ENCODE measurements around the gene GOSR2.
"Not testable (repeated sequence)": the region's sequence is repeated elsewhere in the genome, so short reads cannot be mapped to it uniquely, and the experiment has no call there.

Gene GOSR2

GRCh38 chr17:46915596-46915995 is 7.4 kb upstream of the GOSR2 start:
- Histone ChIP-seq H3K4me1 (ENCODE audit: control insufficient read depth, insufficient read depth, low read length) (peaks cover 3% of the 10 kb centered on the region; the same call in 1 of the 2 replicates), H3K9me3 (ENCODE audit: control insufficient read depth, insufficient read depth, low read depth, low read length) (0 out of 2 replicates have a peak, but pooled peaks cover 4% of the 10 kb centered on the region), H3K9ac (ENCODE audit: low read length) (no peak overlapping the region), H3K27ac (ENCODE audit: low read depth, low read length) (no peak overlapping the region), H3K36me3 (ENCODE audit: control insufficient read depth, insufficient read depth, low read length) (no peaks in the 10 kb centered on the region), H3K4me3 (ENCODE audit: low read depth, low read length) (no peak overlapping the region), H3K27me3 (ENCODE audit: control insufficient read depth, insufficient read depth, low read length) (no peaks in the 10 kb centered on the region)

- H3K4me1 ChIP-seq (ENCODE audit: control insufficient read depth, insufficient read depth, low read length) = peaks cover 3% of the 10 kb centered on the region; the same call in 1 of the 2 replicates
- no peak overlapping the region for H3K4me3 ChIP-seq (ENCODE audit: low read depth, low read length)
- no peak overlapping the region for H3K9ac ChIP-seq (ENCODE audit: low read length)
- no peak overlapping the region for H3K27ac ChIP-seq (ENCODE audit: low read depth, low read length)
- 0 out of 2 replicates have a peak, but pooled peaks cover 4% of the 10 kb centered on the region for H3K9me3 ChIP-seq (ENCODE audit: control insufficient read depth, insufficient read depth, low read depth, low read length)
- H3K27me3 ChIP-seq (ENCODE audit: control insufficient read depth, insufficient read depth, low read length) = no peaks in the 10 kb centered on the region
- H3K36me3 ChIP-seq (ENCODE audit: control insufficient read depth, insufficient read depth, low read length) = no peaks in the 10 kb centered on the region
Measured at GRCh38 chr17:46916211-46916610, 6.7 kb upstream of the GOSR2 start.

DNA sequence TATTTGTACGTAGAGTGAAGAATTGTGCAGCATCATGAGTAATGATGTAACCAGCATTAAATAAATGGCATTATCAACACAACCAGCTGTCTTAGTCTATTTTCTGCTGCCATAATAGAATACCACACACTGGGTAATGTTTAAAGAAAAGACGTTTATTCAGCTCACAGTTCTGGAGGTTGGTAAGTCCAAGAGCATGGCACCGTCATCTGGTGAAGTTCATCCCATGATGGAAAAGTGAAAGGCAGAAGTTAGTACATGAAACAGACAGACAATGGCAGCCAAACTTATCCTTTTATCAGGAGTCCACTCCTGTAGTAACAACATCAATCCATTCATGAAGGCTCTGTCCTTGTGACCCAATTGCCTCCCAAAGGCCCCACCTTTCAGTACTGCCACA is 6.3 kb upstream of the GOSR2 start:
- H3K27me3 ChIP-seq (ENCODE audit: control insufficient read depth, insufficient read depth, low read length) = no peaks in the 10 kb centered on the region
- 0 out of 2 replicates have a peak, but pooled peaks cover 4% of the 10 kb centered on the region for H3K9me3 ChIP-seq (ENCODE audit: control insufficient read depth, insufficient read depth, low read depth, low read length)
- H3K9ac ChIP-seq (ENCODE audit: low read length) = no peak overlapping the region
- no peaks in the 10 kb centered on the region for H3K36me3 ChIP-seq (ENCODE audit: control insufficient read depth, insufficient read depth, low read length)
- H3K4me1 ChIP-seq (ENCODE audit: control insufficient read depth, insufficient read depth, low read length) = peaks cover 3% of the 10 kb centered on the region; the same call in 1 of the 2 replicates
- H3K27ac ChIP-seq (ENCODE audit: low read depth, low read length) = no peak overlapping the region
- H3K4me3 ChIP-seq (ENCODE audit: low read depth, low read length) = no peak overlapping the region

DNA sequence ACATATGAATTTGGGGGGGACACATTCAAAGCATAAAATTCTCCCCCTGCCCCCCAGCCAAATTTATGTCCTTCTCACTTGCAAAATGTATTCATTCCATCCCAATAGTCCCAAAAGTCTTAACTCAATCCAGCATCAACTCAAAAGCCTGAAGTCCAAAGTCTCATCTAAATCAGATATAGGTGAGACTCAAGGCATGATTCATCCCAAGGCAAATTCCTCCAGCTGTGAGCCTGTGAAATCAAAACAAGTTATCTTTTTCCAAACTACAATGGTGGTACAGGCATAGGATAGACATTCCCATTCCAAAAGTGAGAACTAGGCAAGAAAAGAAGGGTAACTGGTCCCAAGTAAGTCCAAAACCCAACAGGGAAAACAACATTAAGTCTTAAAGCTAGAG is 5.9 kb upstream of the GOSR2 start:
- Histone ChIP-seq H3K36me3 (ENCODE audit: control insufficient read depth, insufficient read depth, low read length) (no peaks in the 10 kb centered on the region), H3K9ac (ENCODE audit: low read length) (no peak overlapping the region), H3K4me3 (ENCODE audit: low read depth, low read length) (no peak overlapping the region), H3K27ac (ENCODE audit: low read depth, low read length) (no peak overlapping the region), H3K9me3 (ENCODE audit: control insufficient read depth, insufficient read depth, low read depth, low read length) (0 out of 2 replicates have a peak, but pooled peaks cover 4% of the 10 kb centered on the region), H3K27me3 (ENCODE audit: control insufficient read depth, insufficient read depth, low read length) (no peaks in the 10 kb centered on the region), H3K4me1 (ENCODE audit: control insufficient read depth, insufficient read depth, low read length) (peaks cover under 1% of the 10 kb centered on the region; the same call in 1 of the 2 replicates)

GRCh38 chr17:46917516-46917915 is 5.4 kb upstream of the GOSR2 start:
- H3K27me3 ChIP-seq (ENCODE audit: control insufficient read depth, insufficient read depth, low read length) = no peaks in the 10 kb centered on the region
- 0 out of 2 replicates have a peak, but pooled peaks cover 4% of the 10 kb centered on the region for H3K9me3 ChIP-seq (ENCODE audit: control insufficient read depth, insufficient read depth, low read depth, low read length)
- H3K4me3 ChIP-seq (ENCODE audit: low read depth, low read length) = no peak overlapping the region
- H3K36me3 ChIP-seq (ENCODE audit: control insufficient read depth, insufficient read depth, low read length) = no peaks in the 10 kb centered on the region
- H3K9ac ChIP-seq (ENCODE audit: low read length) = no peak overlapping the region
- no peak overlapping the region for H3K27ac ChIP-seq (ENCODE audit: low read depth, low read length)
- no peaks in the 10 kb centered on the region for H3K4me1 ChIP-seq (ENCODE audit: control insufficient read depth, insufficient read depth, low read length)

DNA sequence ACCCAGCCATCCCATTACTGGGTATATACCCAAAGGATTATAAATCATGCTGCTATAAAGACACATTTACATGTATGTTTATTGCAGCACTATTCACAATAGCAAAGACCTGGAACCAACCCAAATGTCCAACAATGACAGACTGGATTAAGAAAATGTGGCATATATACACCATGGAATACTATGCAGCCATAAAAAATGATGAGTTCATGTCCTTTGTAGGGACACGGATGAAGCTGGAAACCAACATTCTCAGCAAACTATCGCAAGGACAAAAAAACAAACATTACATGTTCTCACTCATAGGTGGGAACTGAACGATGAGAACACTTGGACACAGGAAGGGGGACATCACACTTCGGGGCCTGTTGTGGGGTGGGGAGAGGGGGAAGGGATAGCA is 998 bp upstream of the GOSR2 start:
- not testable (repeated sequence) for H3K9ac ChIP-seq (ENCODE audit: low read length); H3K4me1 ChIP-seq (ENCODE audit: control insufficient read depth, insufficient read depth, low read length); H3K36me3 ChIP-seq (ENCODE audit: control insufficient read depth, insufficient read depth, low read length); H3K27me3 ChIP-seq (ENCODE audit: control insufficient read depth, insufficient read depth, low read length); H3K9me3 ChIP-seq (ENCODE audit: control insufficient read depth, insufficient read depth, low read depth, low read length); H3K4me3 ChIP-seq (ENCODE audit: low read depth, low read length); H3K27ac ChIP-seq (ENCODE audit: low read depth, low read length)

DNA sequence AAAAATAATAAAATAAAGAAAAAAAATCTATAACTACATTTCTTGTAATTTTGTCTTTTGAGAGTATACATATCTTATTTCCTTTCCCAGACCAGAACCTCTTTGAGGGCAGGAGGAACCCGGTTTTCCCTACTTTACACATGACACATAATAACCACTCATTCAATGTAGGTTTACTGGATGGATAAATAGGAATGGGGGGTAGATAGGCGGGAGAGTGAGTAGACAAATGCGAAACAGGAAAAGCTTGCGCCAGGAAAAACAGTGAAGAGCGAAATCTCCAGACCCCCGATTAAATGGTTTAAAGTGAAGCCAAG is 515 bp upstream of the GOSR2 start:
- H3K9me3 ChIP-seq (ENCODE audit: control insufficient read depth, insufficient read depth, low read depth, low read length) = no peaks in the 10 kb centered on the region
- no peaks in the 10 kb centered on the region for H3K27me3 ChIP-seq (ENCODE audit: control insufficient read depth, insufficient read depth, low read length)
- H3K27ac ChIP-seq (ENCODE audit: low read depth, low read length) = peak overlapping the region; percentile 92
- peak overlapping the region; percentile 95 for H3K9ac ChIP-seq (ENCODE audit: low read length)
- peak overlapping the region; percentile 94 for H3K4me3 ChIP-seq (ENCODE audit: low read depth, low read length)
- no peaks in the 10 kb centered on the region for H3K4me1 ChIP-seq (ENCODE audit: control insufficient read depth, insufficient read depth, low read length)
- H3K36me3 ChIP-seq (ENCODE audit: control insufficient read depth, insufficient read depth, low read length) = no peaks in the 10 kb centered on the region

- Histone ChIP-seq H3K4me3 (ENCODE audit: low read depth, low read length) (no peak overlapping the region), H3K9me3 (ENCODE audit: control insufficient read depth, insufficient read depth, low read depth, low read length) (no peaks in the 10 kb centered on the region), H3K36me3 (ENCODE audit: control insufficient read depth, insufficient read depth, low read length) (peaks cover 14% of the 10 kb centered on the region), H3K4me1 (ENCODE audit: control insufficient read depth, insufficient read depth, low read length) (peaks cover 5% of the 10 kb centered on the region; the same call in 1 of the 2 replicates), H3K27me3 (ENCODE audit: control insufficient read depth, insufficient read depth, low read length) (no peaks in the 10 kb centered on the region), H3K9ac (ENCODE audit: low read length) (no peak overlapping the region), H3K27ac (ENCODE audit: low read depth, low read length) (no peak overlapping the region)
Measured at GRCh38 chr17:46925185-46925868, 2.4 kb downstream of the GOSR2 start.

DNA sequence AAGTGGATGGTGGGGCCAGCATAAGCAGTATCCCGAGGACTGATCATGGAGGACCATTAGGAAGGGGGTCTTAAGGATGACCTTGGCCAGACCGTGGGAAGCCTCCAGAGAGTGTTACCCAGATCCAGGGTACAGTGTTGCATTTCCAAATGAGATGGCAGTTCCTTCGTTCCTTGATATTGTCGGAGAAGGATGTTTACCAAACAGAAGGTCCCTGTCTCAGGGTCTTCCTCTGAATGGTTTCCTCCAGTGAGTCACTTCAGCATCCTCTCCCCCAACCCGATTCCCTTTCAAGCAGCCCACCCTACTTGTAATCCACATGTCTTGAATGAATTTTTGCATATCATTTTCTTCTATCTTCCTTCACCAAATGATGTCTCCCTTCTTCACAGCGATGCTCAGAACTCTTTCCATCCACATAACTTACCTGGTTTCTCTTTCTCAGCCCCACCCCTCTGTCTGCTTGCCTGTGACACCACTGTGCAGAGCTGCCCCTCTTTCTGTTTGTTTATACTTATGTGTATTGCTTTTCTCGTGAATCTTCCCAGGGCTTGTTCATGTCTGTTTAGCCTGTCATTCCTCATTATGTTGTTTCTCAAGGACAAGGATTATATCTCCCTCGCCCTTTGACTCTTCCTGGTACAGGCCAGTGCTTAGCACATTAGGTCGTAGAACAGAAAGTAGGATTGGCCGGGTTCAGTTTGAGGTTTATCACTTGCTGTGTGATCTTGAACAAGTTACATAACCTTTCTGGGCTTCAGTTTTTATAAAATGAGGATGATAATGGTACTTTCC is 5.7 kb downstream of the GOSR2 start:
- H3K4me1 ChIP-seq (ENCODE audit: control insufficient read depth, insufficient read depth, low read length) = peaks cover 5% of the 10 kb centered on the region; the same call in 1 of the 2 replicates
- H3K9me3 ChIP-seq (ENCODE audit: control insufficient read depth, insufficient read depth, low read depth, low read length) = no peaks in the 10 kb centered on the region
- no peak overlapping the region for H3K9ac ChIP-seq (ENCODE audit: low read length)
- H3K36me3 ChIP-seq (ENCODE audit: control insufficient read depth, insufficient read depth, low read length) = peaks cover 48% of the 10 kb centered on the region
- H3K27me3 ChIP-seq (ENCODE audit: control insufficient read depth, insufficient read depth, low read length) = no peaks in the 10 kb centered on the region
- H3K27ac ChIP-seq (ENCODE audit: low read depth, low read length) = no peak overlapping the region
- no peak overlapping the region for H3K4me3 ChIP-seq (ENCODE audit: low read depth, low read length)

GRCh38 chr17:46929413-46929812 is 6.5 kb downstream of the GOSR2 start:
- Histone ChIP-seq H3K4me1 (ENCODE audit: control insufficient read depth, insufficient read depth, low read length) (peaks cover 5% of the 10 kb centered on the region; the same call in 1 of the 2 replicates), H3K27me3 (ENCODE audit: control insufficient read depth, insufficient read depth, low read length) (no peaks in the 10 kb centered on the region), H3K9ac (ENCODE audit: low read length) (no peak overlapping the region), H3K9me3 (ENCODE audit: control insufficient read depth, insufficient read depth, low read depth, low read length) (no peaks in the 10 kb centered on the region), H3K4me3 (ENCODE audit: low read depth, low read length) (no peak overlapping the region), H3K36me3 (ENCODE audit: control insufficient read depth, insufficient read depth, low read length) (peaks cover 55% of the 10 kb centered on the region), H3K27ac (ENCODE audit: low read depth, low read length) (no peak overlapping the region)

DNA sequence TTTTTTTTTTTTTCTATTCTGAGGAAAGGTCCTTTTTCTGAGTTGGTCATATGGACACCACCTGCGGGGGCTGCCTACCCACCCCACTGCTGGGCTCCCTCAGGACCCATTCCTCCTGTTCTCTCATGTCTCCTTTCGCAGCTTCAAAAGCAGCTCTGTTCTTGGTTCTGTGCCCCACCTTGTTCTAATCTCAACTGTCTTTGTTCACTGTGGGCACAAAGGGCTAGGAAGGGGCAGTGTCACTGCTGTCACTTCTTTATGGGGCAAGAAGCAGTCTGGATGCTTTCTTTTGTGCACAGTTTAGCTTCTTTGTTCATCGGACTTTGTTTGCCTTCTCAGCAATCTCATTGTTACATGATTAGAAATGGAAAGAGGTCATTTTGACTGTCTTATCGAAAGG is 7.1 kb downstream of the GOSR2 start:
- Histone ChIP-seq H3K27ac (ENCODE audit: low read depth, low read length) (no peak overlapping the region), H3K4me1 (ENCODE audit: control insufficient read depth, insufficient read depth, low read length) (peaks cover 5% of the 10 kb centered on the region; the same call in 1 of the 2 replicates), H3K9ac (ENCODE audit: low read length) (no peak overlapping the region), H3K9me3 (ENCODE audit: control insufficient read depth, insufficient read depth, low read depth, low read length) (no peaks in the 10 kb centered on the region), H3K4me3 (ENCODE audit: low read depth, low read length) (no peak overlapping the region), H3K36me3 (ENCODE audit: control insufficient read depth, insufficient read depth, low read length) (peaks cover 62% of the 10 kb centered on the region), H3K27me3 (ENCODE audit: control insufficient read depth, insufficient read depth, low read length) (no peaks in the 10 kb centered on the region)
